NK-92 (cell line): Measurements from ENCODE around the gene TM2D3.

ENCODE experiments used
- DNase-seq: peaks from one replicate; lab custom pipeline; 2025; ENCODE audit not compliant: unreplicated experiment; lab: John Stamatoyannopoulos, UW

TM2D3 gene

DNA sequence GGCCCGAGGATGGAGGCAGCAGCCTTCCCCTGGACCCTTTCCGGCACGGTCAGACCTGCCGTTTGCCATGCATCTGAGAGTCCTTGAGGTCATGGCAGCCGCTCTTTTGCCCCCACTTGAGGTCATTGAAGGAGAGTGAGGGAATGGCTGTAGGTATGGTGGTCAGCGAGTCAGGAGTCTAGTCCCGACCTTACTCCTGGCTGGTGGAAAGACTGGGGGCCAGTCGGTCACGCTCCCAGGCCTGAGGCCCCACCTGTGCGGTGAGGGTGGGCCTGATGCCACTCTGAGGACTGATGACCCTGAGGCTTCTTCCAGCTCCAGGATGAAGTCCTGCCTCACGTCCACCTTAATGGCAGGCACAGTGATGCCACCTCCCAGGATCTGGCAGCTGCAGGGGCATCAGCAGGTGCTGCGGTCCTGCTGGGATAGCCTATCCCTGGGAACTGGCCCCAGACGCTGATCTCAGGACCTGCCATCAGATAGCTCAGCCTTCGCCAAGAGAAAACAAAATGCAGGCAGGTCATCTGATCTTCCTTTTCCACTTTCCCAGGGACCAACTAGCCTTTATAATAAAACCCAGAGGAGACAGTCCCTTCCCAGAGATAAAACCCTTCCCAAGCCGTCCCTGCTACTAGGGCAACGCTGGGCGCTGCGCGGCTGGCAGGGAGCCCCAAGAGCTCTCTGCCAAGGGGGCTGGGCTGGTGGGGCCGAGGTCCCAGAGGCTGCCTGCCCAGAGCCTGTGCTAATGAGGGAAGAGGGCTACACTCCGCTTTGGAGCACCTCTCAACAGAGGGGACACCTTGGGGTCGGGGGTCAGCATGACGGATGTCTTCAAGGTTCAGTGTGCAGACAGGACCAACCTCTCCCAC is 42.2 kb downstream of the TM2D3 start:
- DNase-seq: no peak

DNA sequence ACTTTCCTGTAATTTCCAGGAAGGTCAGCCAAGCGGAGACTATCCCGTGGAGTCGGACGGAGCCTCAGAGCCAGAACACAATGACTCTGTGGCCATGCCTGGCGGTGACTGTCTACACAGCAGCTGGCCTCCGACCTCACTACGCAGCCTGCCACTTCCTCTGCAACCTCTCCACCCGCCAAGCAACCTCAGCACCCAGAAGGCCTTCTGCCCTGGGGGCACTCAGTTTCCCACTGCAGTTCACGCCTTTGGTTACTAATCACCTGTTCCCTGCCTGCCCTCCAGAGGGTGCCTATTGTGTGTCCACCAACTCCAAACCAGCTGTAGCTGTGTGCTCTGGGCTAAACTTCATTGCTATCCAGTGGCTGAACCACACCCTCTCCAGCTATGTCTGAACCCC is 44.0 kb downstream of the TM2D3 start:
- DNase-seq: no peak

GRCh38 chr15:101607108-101607507 is 45.1 kb downstream of the TM2D3 start:
- no peak for DNase-seq

- DNase-seq: no peak
Measured at GRCh38 chr15:101604124-101604874, 47.9 kb downstream of the TM2D3 start.

GRCh38 chr15:101602801-101603200 is 49.4 kb downstream of the TM2D3 start:
- no peak for DNase-seq

- DNase-seq: no peak
Measured at GRCh38 chr15:101600035-101600434, 52.1 kb downstream of the TM2D3 start.

DNA sequence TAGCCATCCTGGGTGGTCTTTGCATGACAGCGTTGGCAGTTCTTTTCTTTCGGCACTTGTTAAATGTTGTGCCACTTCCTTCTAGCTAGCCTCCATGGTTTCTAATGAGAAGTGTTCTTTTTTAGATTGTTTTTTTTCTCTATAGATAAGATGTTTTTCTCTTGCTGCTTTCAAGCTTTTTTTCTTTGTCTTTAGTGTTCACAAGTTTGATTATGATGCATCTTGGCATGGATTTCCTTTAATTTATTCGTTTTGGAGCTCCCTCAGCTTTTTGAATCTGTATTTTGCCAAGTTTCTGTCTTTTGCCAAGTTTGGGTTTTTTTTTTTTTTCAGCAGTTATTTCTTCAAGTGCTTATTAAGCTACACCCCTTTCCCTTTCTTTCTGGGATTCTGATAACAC is 53.1 kb downstream of the TM2D3 start:
- no peak for DNase-seq

GRCh38 chr15:101597360-101597928 is 54.7 kb downstream of the TM2D3 start:
- no peak for DNase-seq

DNA sequence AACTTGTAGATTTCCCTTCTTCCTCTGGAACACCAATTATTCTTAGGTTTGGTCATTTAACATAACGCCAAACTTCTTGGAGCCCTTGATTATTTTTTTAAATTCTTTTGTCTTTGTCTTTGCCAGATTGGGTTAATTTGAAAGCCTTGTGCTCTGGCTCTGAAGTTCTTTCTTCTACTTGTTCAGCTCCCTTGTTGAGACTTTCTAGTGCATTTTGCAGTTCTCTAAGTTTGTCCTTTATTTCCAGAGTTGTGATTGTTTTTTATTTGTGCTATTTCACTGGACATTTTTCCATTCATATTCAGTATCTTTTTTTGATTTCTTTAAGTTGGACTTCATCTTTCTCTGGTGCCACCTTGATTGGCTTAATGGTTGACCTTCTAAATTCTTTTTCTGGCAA is 55.5 kb downstream of the TM2D3 start:
- DNase-seq: no peak
